GM12892 (cell line): ENCODE data around the gene APOBEC3F.

Source experiments
- POLR2A ChIP-seq: IDR thresholded peaks from 2 replicates; pipeline ENCODE4 v1.6.1; 2011; ENCODE audit warnings: low read depth, low read length, control low read depth
- POLR2AphosphoS5 ChIP-seq: IDR thresholded peaks from 2 replicates; pipeline ENCODE4 v1.6.1; 2011; ENCODE audit warnings: low read depth, low read length, control low read depth
- TAF1 ChIP-seq: IDR thresholded peaks from 2 replicates; pipeline ENCODE4 v1.6.1; 2011; ENCODE audit warnings: low read depth, mild to moderate bottlenecking, control low read depth, low read length, borderline replicate concordance

- no peak for TF ChIP-seq POLR2AphosphoS5
- no peak for TF ChIP-seq POLR2A
- no peak for TF ChIP-seq TAF1
Observed at GRCh38 chr22:39055658-39056057, 15.0 kb downstream of the APOBEC3F start.
